ENCODE data around the gene NPBWR2.

GRCh38 chr20:64148581-64148980 is 41.2 kb upstream of the NPBWR2 start:
- TF ChIP-seq CTCF (IDR thresholded peaks at IDR 0.05; ENCODE audit: low read depth, low read length) (no peak), MYC (IDR thresholded peaks at IDR 0.05; ENCODE audit: low read depth, low read length) (no peak)
